GM12875 (cell line): ENCODE data around the gene CLP1.
"Not testable (repeated sequence)": the region's sequence is repeated elsewhere in the genome, so short reads cannot be mapped to it uniquely, and the experiment has no call there.

Experiments
- H3K4me3 ChIP-seq: one replicate; pipeline ENCODE4 v1.5.1; 2011; ENCODE audit warnings: low read depth, low read length, control low read depth
- CTCF ChIP-seq: IDR thresholded peaks from 2 replicates; pipeline ENCODE4 v1.5.1; 2011; ENCODE audit warnings: low read depth, mild to moderate bottlenecking, control low read depth, inconsistent platforms, low read length, moderate library complexity, borderline replicate concordance; ENCODE audit not compliant: insufficient read depth

Gene CLP1

GRCh38 chr11:57704932-57705331 is 47.4 kb downstream of the CLP1 start:
- H3K4me3 ChIP-seq = no peak overlapping the region
- no peak for TF ChIP-seq CTCF

GRCh38 chr11:57705432-57705831 is 47.9 kb downstream of the CLP1 start:
- H3K4me3 ChIP-seq = not testable (repeated sequence)

GRCh38 chr11:57709802-57710367 is 52.3 kb downstream of the CLP1 start:
- H3K4me3 ChIP-seq = no peak overlapping the region
- no peak for TF ChIP-seq CTCF
